IMR-90 (cell line): ENCODE results near the gene PTPN21. TPM values are rescaled to one million over a fixed set of nuclear protein-coding genes. Genes with fewer than 3 reads are reported as not detected.

Experiments used
- ATAC-seq: fragments of 200-7000 bp; cut with Tn5 transposase; 2 replicates; pipeline ENCODE4 v1.9.1; 2020; ENCODE audit warnings: low read depth, mild to moderate bottlenecking, moderate library complexity
- BruUV-seq: library from RNA; stranded (reverse); fragments of 400-500 nt; replicated peaks from 2 replicates; lab custom pipeline; 2021; lab: Mats Ljungman, UMichigan
- CTCF ChIA-PET: fragments of 300-600 bp; formaldehyde crosslinking; extraction: SDS; loops from one replicate; lab custom pipeline; 2021; ENCODE audit warnings: antibody characterized with exemption; lab: Yijun Ruan, JAX
- POLR2A ChIA-PET: fragments of 300-600 bp; sonication (Branson Sonifier 250); formaldehyde crosslinking; loops from one replicate; lab custom pipeline; 2022; ENCODE audit warnings: antibody characterized with exemption; ENCODE audit not compliant: unreplicated experiment; lab: Charles Lee
- DNase-seq: peaks from one replicate; pipeline ENCODE4 v3.0.0; 2013
- H2AFZ ChIP-seq: replicated peaks from 2 replicates; pipeline ENCODE3; 2013; ENCODE audit warnings: low read length, mild to moderate bottlenecking; ENCODE audit not compliant: poor library complexity
- H2AK5ac ChIP-seq: 2 replicates; pipeline ENCODE4 v1.6.1; 2013; ENCODE audit warnings: low read depth, low read length, inconsistent platforms
- H2AK9ac ChIP-seq: replicated peaks from 2 replicates; pipeline ENCODE3; 2013; ENCODE audit warnings: mild to moderate bottlenecking, low read depth, low read length, moderate library complexity; ENCODE audit not compliant: poor library complexity
- H2BK120ac ChIP-seq: 2 replicates; pipeline ENCODE4 v1.6.1; 2013; ENCODE audit warnings: low read depth, low read length, inconsistent platforms
- H2BK15ac ChIP-seq: 3 replicates; pipeline ENCODE4 v1.6.1; 2013; ENCODE audit warnings: low read depth, low read length, inconsistent platforms
- H2BK20ac ChIP-seq: 2 replicates; pipeline ENCODE4 v1.6.1; 2013; ENCODE audit warnings: low read depth, mild to moderate bottlenecking, inconsistent platforms, low read length, moderate library complexity
- H2BK5ac ChIP-seq: 2 replicates; pipeline ENCODE4 v1.6.1; 2013; ENCODE audit warnings: mild to moderate bottlenecking, low read depth, low read length, inconsistent platforms; ENCODE audit not compliant: poor library complexity, severe bottlenecking
- H3K14ac ChIP-seq: replicated peaks from 2 replicates; pipeline ENCODE4 v1.6.1; 2013; ENCODE audit warnings: low read depth, low read length, inconsistent platforms
- H3K18ac ChIP-seq: 2 replicates; pipeline ENCODE4 v1.6.1; 2013; ENCODE audit warnings: low read depth, low read length, control low read depth
- H3K23ac ChIP-seq: 2 replicates; pipeline ENCODE4 v1.6.1; 2013; ENCODE audit warnings: low read depth, low read length, inconsistent platforms
- H3K27ac ChIP-seq: 2 replicates; pipeline ENCODE4 v1.5.1; 2013; ENCODE audit warnings: mild to moderate bottlenecking, control low read depth, low read length; ENCODE audit not compliant: insufficient read depth
- H3K27me3 ChIP-seq: 2 replicates; pipeline ENCODE4 v1.6.1; 2013; ENCODE audit warnings: low read length; ENCODE audit not compliant: control insufficient read depth, insufficient read depth
- H3K36me3 ChIP-seq: 2 replicates; pipeline ENCODE4 v1.6.1; 2013; ENCODE audit warnings: low read length, mixed read lengths; ENCODE audit not compliant: control insufficient read depth, insufficient read depth
- H3K4ac ChIP-seq: 2 replicates; pipeline ENCODE4 v1.6.1; 2013; ENCODE audit warnings: low read depth, low read length, inconsistent platforms
- H3K4me1 ChIP-seq: 2 replicates; pipeline ENCODE4 v1.6.1; 2013; ENCODE audit warnings: low read length, mixed read lengths; ENCODE audit not compliant: control insufficient read depth, insufficient read depth
- H3K4me2 ChIP-seq: 2 replicates; pipeline ENCODE4 v1.6.1; 2013; ENCODE audit warnings: low read depth, mild to moderate bottlenecking, control low read depth, low read length, moderate library complexity
- H3K4me3 ChIP-seq: 2 replicates; pipeline ENCODE4 v1.5.1; 2013; ENCODE audit warnings: low read depth, mild to moderate bottlenecking, control low read depth, low read length, moderate library complexity; ENCODE audit not compliant: insufficient read depth
- H3K56ac ChIP-seq: 2 replicates; pipeline ENCODE4 v1.6.1; 2013; ENCODE audit warnings: low read length, inconsistent platforms; ENCODE audit not compliant: insufficient read depth; ENCODE audit errors: extremely low read depth
- H3K79me1 ChIP-seq, 2 experiments: 2 replicates each; pipeline ENCODE4 v1.6.1; 2013; ENCODE audit warnings: low read length in 2 of 2, inconsistent platforms in 1 of 2, low read depth in 1 of 2
- H3K9ac ChIP-seq: 2 replicates; pipeline ENCODE4 v1.6.1; 2013; ENCODE audit warnings: low read depth, low read length, control low read depth
- H3K9me1 ChIP-seq: 2 replicates; pipeline ENCODE4 v1.6.1; 2013; ENCODE audit warnings: low read length, inconsistent platforms; ENCODE audit not compliant: insufficient read depth
- H3K9me3 ChIP-seq: 2 replicates; pipeline ENCODE4 v1.6.1; 2013; ENCODE audit warnings: low read length; ENCODE audit not compliant: control insufficient read depth, insufficient read depth
- H4K20me1 ChIP-seq: 2 replicates; pipeline ENCODE4 v1.6.1; 2013; ENCODE audit warnings: low read length, inconsistent platforms; ENCODE audit not compliant: insufficient read depth
- H4K5ac ChIP-seq: 2 replicates; pipeline ENCODE4 v1.6.1; 2013; ENCODE audit warnings: mild to moderate bottlenecking, low read depth, low read length, control low read depth
- H4K8ac ChIP-seq, 2 experiments: 2 replicates each; pipeline ENCODE4 v1.6.1; 2013; ENCODE audit warnings: low read depth in 2 of 2, low read length in 2 of 2, control low read depth in 1 of 2, inconsistent platforms in 1 of 2
- H4K91ac ChIP-seq: 2 replicates; pipeline ENCODE4 v1.6.1; 2013; ENCODE audit warnings: low read depth, low read length, inconsistent platforms; ENCODE audit not compliant: insufficient read depth
- BHLHE40 ChIP-seq: fragments of 150-350 bp; IDR thresholded peaks from 2 replicates; pipeline ENCODE4 v1.6.1; 2016; ENCODE audit warnings: mild to moderate bottlenecking, low read depth, low read length
- CHD1 ChIP-seq: IDR thresholded peaks from 2 replicates; pipeline ENCODE4 v1.6.1; 2012; ENCODE audit warnings: low read depth, low read length, improper control_type of control experiment
- FOS ChIP-seq: fragments of 150-350 bp; IDR thresholded peaks from 2 replicates; pipeline ENCODE4 v1.6.1; 2016; ENCODE audit warnings: low read depth, low read length
- MAFK ChIP-seq: IDR thresholded peaks from 2 replicates; pipeline ENCODE4 v1.6.1; 2012; ENCODE audit warnings: low read depth, low read length, improper control_type of control experiment
- MAZ ChIP-seq: IDR thresholded peaks from 2 replicates; pipeline ENCODE4 v1.6.1; 2012; ENCODE audit warnings: low read depth, mild to moderate bottlenecking, low read length, improper control_type of control experiment, moderate library complexity, borderline replicate concordance
- MXI1 ChIP-seq: IDR thresholded peaks from 2 replicates; pipeline ENCODE4 v1.6.1; 2012; ENCODE audit warnings: low read depth, mild to moderate bottlenecking, low read length, moderate library complexity, borderline replicate concordance
- RCOR1 ChIP-seq: IDR thresholded peaks from 2 replicates; pipeline ENCODE4 v1.6.1; 2012; ENCODE audit warnings: mild to moderate bottlenecking, low read length, improper control_type of control experiment; ENCODE audit not compliant: insufficient replicate concordance
- RFX5 ChIP-seq: IDR thresholded peaks from 2 replicates; pipeline ENCODE4 v1.8.0; 2012; ENCODE audit warnings: low read depth, mild to moderate bottlenecking, low read length, moderate library complexity
- WGBS, 2 experiments: methylation state at CpG; one replicate each; pipeline versions ENCODE4 v1.1.5 to v1.1.7; 2013; ENCODE audit warnings: missing lambda C conversion rate in 2 of 2; ENCODE audit not compliant: insufficient read length in 1 of 2; ENCODE audit errors: extremely low coverage in 2 of 2; 5-methylcytosine and 5-hydroxymethylcytosine counted together
- dilution Hi-C: fragments of 300-500 bp; cut with HindIII; formaldehyde crosslinking; loops from one replicate; pipeline ENCODE4 v1.14.3; 2018; ENCODE audit warnings: low sequenced_read_pairs; ENCODE audit not compliant: unreplicated experiment
- in situ Hi-C: fragments of 300-500 bp; cut with MboI; formaldehyde crosslinking; loops from 3 replicates; pipeline ENCODE4 v1.14.3; 2019; ENCODE audit warnings: low sequenced_read_pairs, inconsistent platforms, mixed read lengths
- intact Hi-C: fragments of 100-400 bp; cut with micrococcal nuclease; formaldehyde crosslinking; loops from 2 replicates; pipeline ENCODE4 v1.10.0; 2022
- polyA plus RNA-seq, 3 experiments: library from polyadenylated mRNA; depleted of rRNA; stranded (reverse); fragments of >200 nt; gene quantifications; 2 replicates each; pipeline ENCODE4 v1.2.3, GENCODE V29; 2012; ENCODE audit warnings: low replicate concordance in 1 of 3
- total RNA-seq: library from RNA; depleted of rRNA; stranded (reverse); fragments of >200 nt; gene quantifications from 2 replicates; pipeline ENCODE4 v1.2.3, GENCODE V29; 2012
- TF ChIP-seq, protein P1 (sequence below): fragments of 150-350 bp; IDR thresholded peaks from 2 replicates; pipeline ENCODE4 v1.6.1; 2016; ENCODE audit warnings: low read depth, mild to moderate bottlenecking, low read length, moderate library complexity, borderline replicate concordance
- TF ChIP-seq, protein P2 (sequence below): fragments of 150-350 bp; IDR thresholded peaks from 2 replicates; pipeline ENCODE4 v1.6.1; 2017; ENCODE audit warnings: mild to moderate bottlenecking, antibody characterized with exemption, low read length, low read depth

The PTPN21 gene
- total and polyA plus RNA-seq, 2 of the 4 experiments (the other 2 are of a cell fraction) = 10.4 to 10.7 TPM

GRCh38 chr14:88504602-88505001 is 50.2 kb downstream of the PTPN21 start:
- no peak overlapping the region for H4K91ac ChIP-seq
- no peak overlapping the region for H2BK15ac ChIP-seq
- no peak overlapping the region for H2BK120ac ChIP-seq
- DNase-seq = no peak
- no peak overlapping the region for H3K4me2 ChIP-seq
- no peak overlapping the region for H3K4ac ChIP-seq
- H4K20me1 ChIP-seq = 0 out of 2 replicates have a peak, but pooled peaks cover 4% of the 10 kb centered on the region
- no peak for ATAC-seq
- H3K9me1 ChIP-seq = peaks cover 14% of the 10 kb centered on the region
- no peak overlapping the region for H3K14ac ChIP-seq
- ChIA-PET POLR2A (no interaction called here), CTCF (interaction anchor here (1.1 kb wide), 1 partner anchor 15 kb away, joined by 3 read pairs; no protein-coding TSS in a partner anchor)
- no peak overlapping the region for H3K23ac ChIP-seq
- H3K27ac ChIP-seq = no peak overlapping the region
- no peak overlapping the region for H4K8ac ChIP-seq
- H3K4me3 ChIP-seq = no peak overlapping the region
- H3K9ac ChIP-seq = no peak overlapping the region
- H2AK5ac ChIP-seq = no peak overlapping the region
- H3K27me3 ChIP-seq = no peaks in the 10 kb centered on the region
- no peaks in the 10 kb centered on the region for H3K9me3 ChIP-seq
- H2AFZ ChIP-seq = no peak overlapping the region
- dilution Hi-C loops (no loop called here), in situ Hi-C loops (no loop called here), intact Hi-C loops (no loop called here)
- H3K4me1 ChIP-seq = peaks cover 2% of the 10 kb centered on the region; the same call in 1 of the 2 replicates
- no peak overlapping the region for H2AK9ac ChIP-seq
- peaks cover 19 to 24% of the 10 kb centered on the region in 2 experiments for H3K79me1 ChIP-seq
- no CpG with 5 or more reads among the region's 2 CpGs for WGBS, 2 experiments
- no peak overlapping the region for H3K18ac ChIP-seq
- H3K56ac ChIP-seq = no peak overlapping the region
- TF ChIP-seq BHLHE40 (no peak), RCOR1 (no peak), CHD1 (no peak), FOS (no peak), RFX5 (no peak), MAFK (no peak), MXI1 (no peak), MAZ (no peak)
- TF ChIP-seq, protein P1, sequence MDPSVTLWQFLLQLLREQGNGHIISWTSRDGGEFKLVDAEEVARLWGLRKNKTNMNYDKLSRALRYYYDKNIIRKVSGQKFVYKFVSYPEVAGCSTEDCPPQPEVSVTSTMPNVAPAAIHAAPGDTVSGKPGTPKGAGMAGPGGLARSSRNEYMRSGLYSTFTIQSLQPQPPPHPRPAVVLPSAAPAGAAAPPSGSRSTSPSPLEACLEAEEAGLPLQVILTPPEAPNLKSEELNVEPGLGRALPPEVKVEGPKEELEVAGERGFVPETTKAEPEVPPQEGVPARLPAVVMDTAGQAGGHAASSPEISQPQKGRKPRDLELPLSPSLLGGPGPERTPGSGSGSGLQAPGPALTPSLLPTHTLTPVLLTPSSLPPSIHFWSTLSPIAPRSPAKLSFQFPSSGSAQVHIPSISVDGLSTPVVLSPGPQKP = no peak
- TF ChIP-seq, protein P2, sequence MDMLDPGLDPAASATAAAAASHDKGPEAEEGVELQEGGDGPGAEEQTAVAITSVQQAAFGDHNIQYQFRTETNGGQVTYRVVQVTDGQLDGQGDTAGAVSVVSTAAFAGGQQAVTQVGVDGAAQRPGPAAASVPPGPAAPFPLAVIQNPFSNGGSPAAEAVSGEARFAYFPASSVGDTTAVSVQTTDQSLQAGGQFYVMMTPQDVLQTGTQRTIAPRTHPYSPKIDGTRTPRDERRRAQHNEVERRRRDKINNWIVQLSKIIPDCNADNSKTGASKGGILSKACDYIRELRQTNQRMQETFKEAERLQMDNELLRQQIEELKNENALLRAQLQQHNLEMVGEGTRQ = no peak
- H2BK5ac ChIP-seq = no peak overlapping the region
- H2BK20ac ChIP-seq = no peak overlapping the region
- no TSS peak for BruUV-seq
- H4K5ac ChIP-seq = no peak overlapping the region
- H3K36me3 ChIP-seq = peaks cover 26% of the 10 kb centered on the region
